SH-SY5Y (cell line): ENCODE results near the gene SPHKAP.

Source experiments
- GATA2 ChIP-seq: IDR thresholded peaks from 2 replicates; pipeline ENCODE4 v1.6.1; 2011; ENCODE audit warnings: mild to moderate bottlenecking, low read depth, low read length
- GATA3 ChIP-seq: IDR thresholded peaks from 2 replicates; pipeline ENCODE4 v1.6.1; 2011; ENCODE audit warnings: low read depth, mild to moderate bottlenecking, low read length, moderate library complexity

- TF ChIP-seq GATA3 (no peak), GATA2 (no peak)
These were observed 87.0 kb downstream of the SPHKAP start for GRCh38 chr2:228094377-228094921.
